ENCODE measurements around the gene SDF2L1. TPM values are rescaled to one million over a fixed set of nuclear protein-coding genes. Genes with fewer than 3 reads are reported as not detected.
A peak's percentile ranks its signal among the peaks of the same experiment; 100 is the strongest.

The SDF2L1 gene
- total and polyA plus RNA-seq, 9 of the 15 experiments (the other 6 are each of a cell fraction or from before 2014, with no cell fraction given): 15.1 to 989 (median 124) TPM

DNA sequence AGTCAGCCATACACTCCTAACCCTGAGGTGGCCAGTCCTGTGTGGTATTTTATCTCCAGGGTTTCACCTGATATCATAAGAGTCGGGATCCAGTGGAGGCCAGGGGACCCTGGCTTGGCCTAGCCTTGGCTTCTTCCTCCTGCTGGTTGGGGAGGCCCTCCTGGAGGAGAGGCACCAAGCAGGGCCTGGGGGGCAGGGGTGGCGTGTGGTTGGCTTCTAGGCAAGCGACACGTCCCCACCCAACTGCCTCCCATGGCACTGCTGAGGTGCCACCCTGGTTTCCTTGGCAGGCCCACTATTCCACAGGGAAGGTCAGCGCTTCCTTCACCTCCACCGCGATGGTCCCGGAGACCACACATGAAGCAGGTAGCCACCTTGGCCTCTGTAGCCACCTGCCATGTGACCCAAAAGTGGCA is 44.1 kb downstream of the SDF2L1 start (continued):
- TF ChIP-seq TRIM24 (IDR thresholded peaks at IDR 0.05): no peak

GRCh38 chr22:21686634-21687393 is 44.7 kb downstream of the SDF2L1 start:
- Histone ChIP-seq H2AFZ (ENCODE audit: low read depth, low read length) (no peak overlapping the region), H3K9ac (ENCODE audit: insufficient read depth in 1 of 2, low read depth in 2 of 2, low read length in 2 of 2) (peak overlapping the region; percentile 1 to 88; a peak in 3 of 4 replicates), H3K4me1 (replicated peaks in 1 of 2; ENCODE audit: control insufficient read depth in 2 of 2, insufficient read depth in 2 of 2, low read length in 2 of 2) (peaks cover 5 to 58% of the 10 kb centered on the region in 2 experiments; a peak in 3 of 5 replicates), H3K27me3 (ENCODE audit: control insufficient read depth in 2 of 2, insufficient read depth in 2 of 2, low read length in 2 of 2) (no peaks in the 10 kb centered on the region), H3K9me3 (replicated peaks; ENCODE audit: control insufficient read depth, insufficient read depth, low read depth, low read length) (no peaks in the 10 kb centered on the region), H3K36me3 (ENCODE audit: control insufficient read depth, insufficient read depth, low read length) (peaks cover 92% of the 10 kb centered on the region; the same call in 2 of the 3 replicates), H3K27ac (ENCODE audit: extremely low read depth, low read depth, low read length) (peak overlapping the region; percentile 4; the same call in 1 of the 3 replicates), H3K79me2 (ENCODE audit: control insufficient read depth, insufficient read depth, low read length) (no peaks in the 10 kb centered on the region), H3K4me3 (no peak overlapping the region), H3K4me2 (ENCODE audit: insufficient read depth, low read length) (no peak overlapping the region), H4K20me1 (replicated peaks; ENCODE audit: control insufficient read depth, insufficient read depth, low read length) (peaks cover 15% of the 10 kb centered on the region), H3K9me1 (ENCODE audit: control insufficient read depth, insufficient read depth, low read length) (peaks cover 11% of the 10 kb centered on the region)
- no TSS peak for BruUV-seq (replicated peaks)
- ChIA-PET CTCF (ENCODE audit: low intra/inter-chr PET ratio) (no interaction called here), POLR2A (interaction anchor here (0.5 to 8.6 kb wide), 12 partner anchors 7 to 266 kb away, joined by 3 to 111 read pairs (median 4); partner anchors contain the start of genes PPIL2, PPM1F and SDF2L1)
- intact Hi-C loops (cut with micrococcal nuclease) (no loop called here), in situ Hi-C loops (cut with MboI) (no loop called here)
- 92% methylated on average over 23 of the region's 23 CpGs for WGBS (ENCODE audit: insufficient coverage, low coverage, missing lambda C conversion rate)
- FAIRE-seq: no peak
- DNase-seq (ENCODE audit: extremely low read depth in 1 of 4, low spot score in 3 of 4): peak in 2 of 4 experiments; percentile 59 to 68
- peak; percentile 26 for ATAC-seq
- TF ChIP-seq ESRRA (IDR thresholded peaks at IDR 0.05; ENCODE audit: borderline replicate concordance, low read depth): peak; percentile 95
- no peak for TF ChIP-seq IRF1 (CRISPR knock-in tag; IDR thresholded peaks at IDR 0.05; ENCODE audit: borderline replicate concordance)
- TF ChIP-seq KLF13 (tag; IDR thresholded peaks at IDR 0.05; ENCODE audit: borderline replicate concordance, low read depth): no peak
- TF ChIP-seq, protein P1, sequence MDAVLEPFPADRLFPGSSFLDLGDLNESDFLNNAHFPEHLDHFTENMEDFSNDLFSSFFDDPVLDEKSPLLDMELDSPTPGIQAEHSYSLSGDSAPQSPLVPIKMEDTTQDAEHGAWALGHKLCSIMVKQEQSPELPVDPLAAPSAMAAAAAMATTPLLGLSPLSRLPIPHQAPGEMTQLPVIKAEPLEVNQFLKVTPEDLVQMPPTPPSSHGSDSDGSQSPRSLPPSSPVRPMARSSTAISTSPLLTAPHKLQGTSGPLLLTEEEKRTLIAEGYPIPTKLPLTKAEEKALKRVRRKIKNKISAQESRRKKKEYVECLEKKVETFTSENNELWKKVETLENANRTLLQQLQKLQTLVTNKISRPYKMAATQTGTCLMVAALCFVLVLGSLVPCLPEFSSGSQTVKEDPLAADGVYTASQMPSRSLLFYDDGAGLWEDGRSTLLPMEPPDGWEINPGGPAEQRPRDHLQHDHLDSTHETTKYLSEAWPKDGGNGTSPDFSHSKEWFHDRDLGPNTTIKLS (IDR thresholded peaks at IDR 0.05; ENCODE audit: borderline replicate concordance, low read depth): no peak
- TF ChIP-seq ILK (tag; IDR thresholded peaks at IDR 0.05; ENCODE audit: borderline replicate concordance, low read depth): no peak
- TF ChIP-seq NFIX (CRISPR knock-in tag; IDR thresholded peaks at IDR 0.05; ENCODE audit: low read depth): no peak
- no peak for TF ChIP-seq SRSF1 (IDR thresholded peaks at IDR 0.05; ENCODE audit: low read depth, low read length)
- no peak for TF ChIP-seq FOXM1 (IDR thresholded peaks at IDR 0.05; ENCODE audit: low read depth)
- TF ChIP-seq FOXM1 (CRISPR knock-in tag; IDR thresholded peaks at IDR 0.05; ENCODE audit: low read depth): 0 out of 2 replicates have a peak, but pooled peaks have one; percentile 57
- 0 out of 2 replicates have a peak, but pooled peaks have one; percentile 57 for TF ChIP-seq PHB (CRISPR knock-in tag; IDR thresholded peaks at IDR 0.05)
- TF ChIP-seq SRSF7 (optimal IDR thresholded peaks at IDR 0.05; ENCODE audit: low read depth, low read length): no peak
- TF ChIP-seq PML (IDR thresholded peaks at IDR 0.05; ENCODE audit: low read length): 0 out of 2 replicates have a peak, but pooled peaks have one; percentile 16
- TF ChIP-seq, protein P2, sequence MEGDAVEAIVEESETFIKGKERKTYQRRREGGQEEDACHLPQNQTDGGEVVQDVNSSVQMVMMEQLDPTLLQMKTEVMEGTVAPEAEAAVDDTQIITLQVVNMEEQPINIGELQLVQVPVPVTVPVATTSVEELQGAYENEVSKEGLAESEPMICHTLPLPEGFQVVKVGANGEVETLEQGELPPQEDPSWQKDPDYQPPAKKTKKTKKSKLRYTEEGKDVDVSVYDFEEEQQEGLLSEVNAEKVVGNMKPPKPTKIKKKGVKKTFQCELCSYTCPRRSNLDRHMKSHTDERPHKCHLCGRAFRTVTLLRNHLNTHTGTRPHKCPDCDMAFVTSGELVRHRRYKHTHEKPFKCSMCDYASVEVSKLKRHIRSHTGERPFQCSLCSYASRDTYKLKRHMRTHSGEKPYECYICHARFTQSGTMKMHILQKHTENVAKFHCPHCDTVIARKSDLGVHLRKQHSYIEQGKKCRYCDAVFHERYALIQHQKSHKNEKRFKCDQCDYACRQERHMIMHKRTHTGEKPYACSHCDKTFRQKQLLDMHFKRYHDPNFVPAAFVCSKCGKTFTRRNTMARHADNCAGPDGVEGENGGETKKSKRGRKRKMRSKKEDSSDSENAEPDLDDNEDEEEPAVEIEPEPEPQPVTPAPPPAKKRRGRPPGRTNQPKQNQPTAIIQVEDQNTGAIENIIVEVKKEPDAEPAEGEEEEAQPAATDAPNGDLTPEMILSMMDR (IDR thresholded peaks at IDR 0.05 in 2 of 3, conservative IDR thresholded peaks at IDR 0.05 in 1 of 3; ENCODE audit: insufficient read depth in 2 of 3, low read depth in 1 of 3, low read length in 3 of 3): no peak
- TF ChIP-seq HDAC2 (IDR thresholded peaks at IDR 0.05): no peak
- TF ChIP-seq CHD1 (IDR thresholded peaks at IDR 0.05; ENCODE audit: low read length): peak; percentile 45
- no peak for TF ChIP-seq BMI1 (IDR thresholded peaks at IDR 0.05; ENCODE audit: low read length)
